Activated T-cell treated with anti-CD3 and anti-CD28 coated beads, Interleukin-2, amount 50 U/mL, for 72 hours (primary cell): Measurements from ENCODE around the gene WDFY1. TPM values are rescaled to one million over a fixed set of nuclear protein-coding genes. Genes with fewer than 3 reads are reported as not detected.

Experiments
- ATAC-seq, 2 donors: fragments of 150-1000 bp; cut with Tn5 transposase; replicated peaks in 1 of 2; 2 replicates each; pipeline ENCODE4 v1.10.0; 2021; ENCODE audit warnings: moderate library complexity in 2 of 2, mild to moderate bottlenecking in 1 of 2
- DNase-seq, 2 donors: peaks; one replicate each; pipeline ENCODE4 v3.0.0; 2021 to 2022; ENCODE audit warnings: mixed read lengths in 1 of 2
- H3K27ac Mint-ChIP-seq: one replicate; pipeline ENCODE4 v1.8.0; 2022; ENCODE audit warnings: mild to moderate bottlenecking, moderate library complexity, mixed read lengths
- H3K27me3 Mint-ChIP-seq: one replicate; pipeline ENCODE4 v1.8.0; 2022; ENCODE audit warnings: low read depth, mixed read lengths
- H3K36me3 Mint-ChIP-seq, 2 donors: one replicate each; pipeline ENCODE4 v1.8.0; 2022; ENCODE audit warnings: mixed read lengths in 2 of 2, mild to moderate bottlenecking in 1 of 2; ENCODE audit not compliant: insufficient read depth in 2 of 2
- H3K4me1 Mint-ChIP-seq: one replicate; pipeline ENCODE4 v1.8.0; 2022; ENCODE audit warnings: low read depth, mixed read lengths
- H3K4me3 Mint-ChIP-seq, 2 donors: one replicate each; pipeline ENCODE4 v1.8.0; 2022; ENCODE audit warnings: mild to moderate bottlenecking in 2 of 2, mixed read lengths in 2 of 2, moderate library complexity in 2 of 2
- H3K9me3 Mint-ChIP-seq, 2 donors: one replicate each; pipeline ENCODE4 v1.8.0; 2022; ENCODE audit warnings: mixed read lengths in 2 of 2
- total RNA-seq, 2 donors: library from RNA; stranded (reverse); gene quantifications; one replicate each; pipeline ENCODE4 v1.2.3, GENCODE V29; 2022

Gene WDFY1
- total RNA-seq, 2 donors from 2014 or later: 57.4 to 61.7 TPM

GRCh38 chr2:223973606-223974005 is 28.5 kb upstream of the WDFY1 start:
- ATAC-seq: no peak
- Mint-ChIP-seq H3K9me3 (no peaks in the 10 kb centered on the region), H3K36me3 (peaks cover 0 to 2% of the 10 kb centered on the region in 2 donors), H3K4me1 (peaks cover 21% of the 10 kb centered on the region), H3K4me3 (no peak overlapping the region), H3K27ac (no peak overlapping the region), H3K27me3 (no peaks in the 10 kb centered on the region)
- DNase-seq: no peak

- ATAC-seq (no peak), DNase-seq (no peak)
- Mint-ChIP-seq H3K9me3 (no peaks in the 10 kb centered on the region), H3K27ac (no peak overlapping the region), H3K4me3 (no peak overlapping the region), H3K36me3 (peaks cover 0 to 2% of the 10 kb centered on the region in 2 donors), H3K4me1 (peaks cover 21% of the 10 kb centered on the region), H3K27me3 (no peaks in the 10 kb centered on the region)
Measured at GRCh38 chr2:223972656-223973102, 27.5 kb upstream of the WDFY1 start.

- no peak overlapping the region for H3K4me3 Mint-ChIP-seq
Measured at GRCh38 chr2:223971731-223972130, 26.6 kb upstream of the WDFY1 start.

GRCh38 chr2:223970343-223971128 is 25.4 kb upstream of the WDFY1 start:
- peak; percentile 56 to 68 for DNase-seq
- peaks cover 0 to 2% of the 10 kb centered on the region in 2 donors for H3K36me3 Mint-ChIP-seq
- H3K9me3 Mint-ChIP-seq: no peaks in the 10 kb centered on the region
- H3K4me3 Mint-ChIP-seq: no peak overlapping the region
- no peak overlapping the region for H3K27ac Mint-ChIP-seq
- ATAC-seq: peak; percentile 64 to 69
- no peaks in the 10 kb centered on the region for H3K27me3 Mint-ChIP-seq
- H3K4me1 Mint-ChIP-seq: peaks cover 21% of the 10 kb centered on the region

More at GRCh38 chr2:223971731-223972130, 26.6 kb upstream of the WDFY1 start:
- Mint-ChIP-seq H3K4me1 (peaks cover 18% of the 10 kb centered on the region), H3K27ac (no peak overlapping the region), H3K9me3 (no peaks in the 10 kb centered on the region), H3K36me3 (peaks cover 0 to 2% of the 10 kb centered on the region in 2 donors), H3K27me3 (no peaks in the 10 kb centered on the region)
- no peak for ATAC-seq
- DNase-seq: no peak

GRCh38 chr2:223969856-223970255 is 24.7 kb upstream of the WDFY1 start:
- H3K36me3 Mint-ChIP-seq: peaks cover 0 to 4% of the 10 kb centered on the region in 2 donors
- H3K9me3 Mint-ChIP-seq: no peaks in the 10 kb centered on the region
- ATAC-seq (peak; percentile 36 to 66), DNase-seq (no peak)
- no peak overlapping the region for H3K27ac Mint-ChIP-seq
- peaks cover 21% of the 10 kb centered on the region for H3K4me1 Mint-ChIP-seq
- H3K27me3 Mint-ChIP-seq: no peaks in the 10 kb centered on the region
- H3K4me3 Mint-ChIP-seq: no peak overlapping the region

- ATAC-seq (no peak), DNase-seq (no peak)
- Mint-ChIP-seq H3K4me3 (no peak overlapping the region), H3K27ac (no peak overlapping the region), H3K36me3 (peaks cover 0 to 6% of the 10 kb centered on the region in 2 donors), H3K9me3 (no peaks in the 10 kb centered on the region), H3K27me3 (no peaks in the 10 kb centered on the region), H3K4me1 (peaks cover 21% of the 10 kb centered on the region)
Measured at GRCh38 chr2:223969315-223969714, 24.2 kb upstream of the WDFY1 start.

DNA sequence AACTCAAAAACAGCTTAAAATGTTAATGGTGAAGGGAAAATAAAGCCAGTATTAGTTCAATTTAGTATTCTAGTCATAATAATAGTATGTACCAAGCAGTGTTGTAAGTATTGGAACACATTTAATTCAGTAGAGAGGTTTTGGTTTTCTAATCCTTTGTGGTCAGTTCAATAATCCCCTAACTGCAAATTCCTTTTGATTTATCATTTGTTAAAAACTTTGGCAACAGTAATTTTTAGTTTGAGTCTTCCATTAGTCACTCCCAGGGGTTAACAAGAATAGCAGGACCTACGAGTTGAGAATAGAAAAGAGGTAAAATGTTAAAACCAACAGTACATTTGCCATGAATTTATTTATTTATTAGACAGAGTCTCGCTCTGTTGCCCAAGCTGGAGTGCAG is 22.8 kb upstream of the WDFY1 start:
- Mint-ChIP-seq H3K9me3 (no peaks in the 10 kb centered on the region), H3K27ac (no peak overlapping the region), H3K27me3 (no peaks in the 10 kb centered on the region), H3K4me1 (peaks cover 26% of the 10 kb centered on the region), H3K36me3 (peaks cover 0 to 10% of the 10 kb centered on the region in 2 donors), H3K4me3 (no peak overlapping the region)
- no peak for DNase-seq
- no peak for ATAC-seq

DNA sequence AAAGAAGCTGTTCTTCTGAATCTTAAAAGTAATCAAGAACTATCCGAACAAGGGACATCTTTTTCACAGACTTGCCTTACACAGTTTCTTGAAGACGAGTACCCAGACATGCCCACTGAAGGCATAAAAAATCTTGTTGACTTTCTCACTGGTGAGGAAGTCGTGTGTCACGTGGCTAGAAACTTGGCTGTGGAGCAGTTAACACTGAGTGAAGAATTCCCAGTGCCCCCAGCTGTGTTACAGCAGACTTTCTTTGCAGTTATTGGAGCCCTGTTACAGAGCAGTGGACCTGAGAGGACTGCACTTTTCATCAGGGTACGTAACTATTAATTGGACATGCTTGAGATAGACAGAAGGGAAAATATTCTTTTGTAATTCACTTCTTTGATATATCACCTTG is 14.6 kb upstream of the WDFY1 start:
- DNase-seq (no peak), ATAC-seq (no peak)
- Mint-ChIP-seq H3K9me3 (no peaks in the 10 kb centered on the region), H3K4me1 (peaks cover 72% of the 10 kb centered on the region), H3K27ac (peak overlapping the region; percentile 2), H3K27me3 (no peaks in the 10 kb centered on the region), H3K36me3 (peaks cover 3 to 11% of the 10 kb centered on the region in 2 donors), H3K4me3 (peak overlapping the region; percentile 33 to 42)

DNA sequence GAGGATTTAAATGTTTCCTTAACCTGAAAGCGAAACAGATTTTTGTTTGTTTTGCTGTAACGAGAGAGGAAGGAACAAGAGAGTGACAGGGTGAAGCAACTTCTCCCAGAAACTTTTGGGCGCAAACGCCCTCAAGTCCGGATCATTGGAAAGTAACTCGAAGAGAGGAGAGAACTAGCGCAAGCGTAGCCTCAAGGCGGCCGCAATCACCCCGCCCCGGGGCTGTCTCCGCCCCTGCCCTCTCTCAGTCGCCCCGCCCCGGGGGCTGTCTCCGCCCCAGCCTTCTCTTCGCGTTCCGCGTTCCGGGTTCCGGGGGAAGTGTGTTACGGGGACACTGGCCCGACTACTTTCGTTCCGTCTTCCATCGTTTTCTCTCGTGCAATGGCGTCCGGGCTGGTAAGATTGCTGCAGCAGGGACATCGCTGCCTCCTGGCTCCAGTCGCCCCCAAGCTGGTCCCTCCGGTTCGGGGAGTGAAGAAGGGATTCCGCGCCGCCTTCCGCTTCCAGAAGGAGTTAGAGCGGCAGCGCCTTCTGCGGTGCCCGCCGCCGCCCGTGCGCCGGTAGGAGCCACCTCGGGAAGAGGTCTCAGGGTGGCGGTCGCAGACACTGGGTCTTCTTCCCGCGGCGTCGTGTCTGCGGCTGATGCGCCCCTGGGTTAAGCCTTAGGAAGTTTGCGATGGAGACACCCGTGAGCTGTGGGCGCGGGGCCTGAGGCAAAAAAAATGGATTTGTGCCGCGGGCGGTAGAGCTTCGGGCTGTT is 12.1 kb upstream of the WDFY1 start, which contains the start of gene MRPL44:
Gene MRPL44, plus strand, starts transcription at position 372 of the 760 bp plus-strand sequence. Its CDS starts 10 bp downstream, at position 382.
- Mint-ChIP-seq H3K27me3 (no peaks in the 10 kb centered on the region), H3K36me3 (peaks cover 3 to 7% of the 10 kb centered on the region in 2 donors), H3K9me3 (no peaks in the 10 kb centered on the region), H3K27ac (peak within 1 kb of the TSS; percentile 99), H3K4me3 (peak within 1 kb of the TSS; percentile 95 to 98), H3K4me1 (peaks cover 79% of the 10 kb centered on the region)
- DNase-seq (peak; percentile 98 to 99), ATAC-seq (peak; percentile 97 to 98)

DNA sequence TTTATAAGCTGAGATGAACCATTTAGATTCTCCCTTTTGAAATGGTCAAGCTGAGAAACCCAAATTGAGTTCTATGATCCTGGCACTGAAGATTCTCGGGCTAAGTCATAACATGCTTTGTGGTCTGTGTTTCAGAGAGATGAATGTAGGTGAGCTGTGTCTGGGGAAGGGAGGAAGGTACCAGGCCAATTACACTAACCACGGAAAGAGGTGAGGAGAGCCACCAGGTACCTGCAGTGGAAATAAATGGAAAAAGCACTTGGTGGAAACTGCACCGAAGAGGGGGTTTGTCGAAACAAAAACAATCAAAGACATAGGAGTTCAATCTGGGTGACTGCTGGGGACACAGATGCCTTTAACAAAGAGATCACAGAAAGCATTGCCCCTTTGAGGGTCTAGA is 11.2 kb upstream of the WDFY1 start:
- H3K4me3 Mint-ChIP-seq: peak overlapping the region; percentile 62 to 95
- H3K4me1 Mint-ChIP-seq: peaks cover 72% of the 10 kb centered on the region
- H3K9me3 Mint-ChIP-seq: no peaks in the 10 kb centered on the region
- peak overlapping the region; percentile 15 for H3K27ac Mint-ChIP-seq
- H3K27me3 Mint-ChIP-seq: no peaks in the 10 kb centered on the region
- ATAC-seq: peak; percentile 60 to 70
- peaks cover 3 to 7% of the 10 kb centered on the region in 2 donors for H3K36me3 Mint-ChIP-seq
- peak; percentile 46 to 58 for DNase-seq

- no peaks in the 10 kb centered on the region for H3K9me3 Mint-ChIP-seq
- no peak for ATAC-seq
- peaks cover 71% of the 10 kb centered on the region for H3K4me1 Mint-ChIP-seq
- H3K27me3 Mint-ChIP-seq: no peaks in the 10 kb centered on the region
- no peak for DNase-seq
- no peak overlapping the region for H3K4me3 Mint-ChIP-seq
- no peak overlapping the region for H3K27ac Mint-ChIP-seq
- peaks cover 0 to 3% of the 10 kb centered on the region in 2 donors for H3K36me3 Mint-ChIP-seq
Measured at GRCh38 chr2:223954401-223954800, 9.3 kb upstream of the WDFY1 start.

GRCh38 chr2:223952280-223952968 is 7.3 kb upstream of the WDFY1 start:
- Mint-ChIP-seq H3K36me3 (peaks cover 0 to 1% of the 10 kb centered on the region in 2 donors), H3K27ac (no peak overlapping the region), H3K4me3 (no peak overlapping the region), H3K27me3 (no peaks in the 10 kb centered on the region), H3K4me1 (peaks cover 71% of the 10 kb centered on the region), H3K9me3 (no peaks in the 10 kb centered on the region)
- ATAC-seq (no peak), DNase-seq (no peak)
